ENCODE results near the gene CACUL1.
"Not testable (repeated sequence)": the region's sequence is repeated elsewhere in the genome, so short reads cannot be mapped to it uniquely, and the experiment has no call there.

Gene CACUL1

GRCh38 chr10:118682533-118682932 is 72.2 kb downstream of the CACUL1 start:
- DNase-seq = no peak

- no peak for DNase-seq
Observed at GRCh38 chr10:118680197-118680596, 74.6 kb downstream of the CACUL1 start.

- no peak for DNase-seq
Observed at GRCh38 chr10:118674226-118674919, 80.4 kb downstream of the CACUL1 start.

- no peak for DNase-seq
Observed at GRCh38 chr10:118672766-118673715, 81.7 kb downstream of the CACUL1 start.

GRCh38 chr10:118672153-118672552 is 82.6 kb downstream of the CACUL1 start:
- DNase-seq = no peak

- DNase-seq = not testable (repeated sequence)
Observed at GRCh38 chr10:118671221-118671620, 83.5 kb downstream of the CACUL1 start.

GRCh38 chr10:118670472-118671124 is 84.2 kb downstream of the CACUL1 start:
- no peak for DNase-seq

- no peak for DNase-seq
Observed at GRCh38 chr10:118669835-118670234, 84.9 kb downstream of the CACUL1 start.

GRCh38 chr10:118669020-118669791 is 85.6 kb downstream of the CACUL1 start:
- DNase-seq = no peak

GRCh38 chr10:118668228-118668952 is 86.4 kb downstream of the CACUL1 start:
- DNase-seq = no peak

GRCh38 chr10:118667732-118668131 is 87.0 kb downstream of the CACUL1 start:
- no peak for DNase-seq

- no peak for DNase-seq
Observed at GRCh38 chr10:118666350-118666749, 88.4 kb downstream of the CACUL1 start.

GRCh38 chr10:118664321-118664720 is 90.4 kb downstream of the CACUL1 start:
- DNase-seq = no peak

- DNase-seq = no peak
Observed at GRCh38 chr10:118663176-118663575, 91.6 kb downstream of the CACUL1 start.

- DNase-seq = no peak
Observed at GRCh38 chr10:118662228-118663035, 92.3 kb downstream of the CACUL1 start.

- DNase-seq = no peak
Observed at GRCh38 chr10:118658762-118659161, 96.0 kb downstream of the CACUL1 start.

- DNase-seq = not testable (repeated sequence)
Observed at GRCh38 chr10:118658168-118658567, 96.6 kb downstream of the CACUL1 start.

GRCh38 chr10:118645294-118645693 is 109.5 kb downstream of the CACUL1 start:
- not testable (repeated sequence) for DNase-seq

GRCh38 chr10:118642228-118642627 is 112.5 kb downstream of the CACUL1 start:
- DNase-seq = no peak

GRCh38 chr10:118638680-118639079 is 116.1 kb downstream of the CACUL1 start:
- DNase-seq = no peak
